Brain microvascular endothelial cell (primary cell): ENCODE results near the gene C14orf39.

Source experiments
- DNase-seq: peaks from one replicate; pipeline ENCODE4 v3.0.0-alpha.2; 2020
- H3K27ac ChIP-seq: fragments of 250-450 bp; sonication (Bioruptor Pico); 2 replicates; pipeline ENCODE4 v1.5.1; 2020; ENCODE audit warnings: mild to moderate bottlenecking, moderate library complexity
- H3K27me3 ChIP-seq: fragments of 250-450 bp; sonication (Bioruptor Pico); replicated peaks from 2 replicates; pipeline ENCODE4 v1.5.1; 2020; ENCODE audit warnings: mild to moderate bottlenecking
- H3K36me3 ChIP-seq: fragments of 250-450 bp; sonication (Bioruptor Pico); replicated peaks from 2 replicates; pipeline ENCODE4 v1.5.1; 2020; ENCODE audit warnings: mild to moderate bottlenecking
- H3K4me3 ChIP-seq: 2 replicates; pipeline ENCODE4 v1.5.1; 2011; ENCODE audit warnings: low read depth, mild to moderate bottlenecking, control low read depth, low read length, moderate library complexity
- in situ Hi-C: cut with HindIII; loops from 2 replicates; pipeline ENCODE4 v1.10.0; 2017; ENCODE audit warnings: low sequenced_read_pairs, low pct_ligation_motif_present
- TF ChIP-seq, protein P1 (sequence below): IDR thresholded peaks from 2 replicates; pipeline ENCODE4 v1.5.1; 2011; ENCODE audit warnings: low read depth, mild to moderate bottlenecking, moderate library complexity, low read length, control low read depth, inconsistent platforms; ENCODE audit errors: missing control alignments

C14orf39 gene

DNA sequence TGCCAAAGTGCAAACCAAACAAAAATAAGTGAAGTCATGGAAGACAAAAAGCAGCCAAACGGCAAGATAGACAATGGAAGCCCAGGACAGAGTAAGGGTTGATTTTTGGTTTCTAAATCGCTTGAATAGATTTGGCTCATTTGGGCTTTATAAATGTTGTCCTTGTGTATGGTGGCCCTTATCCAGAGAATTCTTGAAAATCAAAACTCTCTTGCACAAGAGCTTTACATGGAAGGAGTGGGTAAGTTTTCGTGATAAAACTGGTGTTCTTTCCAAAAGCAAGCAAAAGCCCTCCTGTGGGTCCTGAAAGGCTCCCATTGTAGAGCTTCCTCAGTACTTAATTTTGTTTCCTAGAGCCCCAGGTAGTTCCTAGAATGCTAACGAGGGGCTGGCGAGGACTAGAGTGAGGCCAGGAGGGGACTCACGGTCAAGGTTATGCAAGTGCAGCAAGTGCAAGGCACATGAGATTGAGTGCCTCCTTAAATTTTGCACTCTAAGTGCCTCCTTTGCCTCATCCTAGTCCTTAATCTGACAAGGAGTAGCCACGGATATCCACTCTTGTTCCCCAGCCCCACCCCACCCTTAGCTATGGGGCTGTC lies 27.2 kb upstream of the C14orf39 start:
- H3K27ac ChIP-seq: no peak overlapping the region
- TF ChIP-seq, protein P1, sequence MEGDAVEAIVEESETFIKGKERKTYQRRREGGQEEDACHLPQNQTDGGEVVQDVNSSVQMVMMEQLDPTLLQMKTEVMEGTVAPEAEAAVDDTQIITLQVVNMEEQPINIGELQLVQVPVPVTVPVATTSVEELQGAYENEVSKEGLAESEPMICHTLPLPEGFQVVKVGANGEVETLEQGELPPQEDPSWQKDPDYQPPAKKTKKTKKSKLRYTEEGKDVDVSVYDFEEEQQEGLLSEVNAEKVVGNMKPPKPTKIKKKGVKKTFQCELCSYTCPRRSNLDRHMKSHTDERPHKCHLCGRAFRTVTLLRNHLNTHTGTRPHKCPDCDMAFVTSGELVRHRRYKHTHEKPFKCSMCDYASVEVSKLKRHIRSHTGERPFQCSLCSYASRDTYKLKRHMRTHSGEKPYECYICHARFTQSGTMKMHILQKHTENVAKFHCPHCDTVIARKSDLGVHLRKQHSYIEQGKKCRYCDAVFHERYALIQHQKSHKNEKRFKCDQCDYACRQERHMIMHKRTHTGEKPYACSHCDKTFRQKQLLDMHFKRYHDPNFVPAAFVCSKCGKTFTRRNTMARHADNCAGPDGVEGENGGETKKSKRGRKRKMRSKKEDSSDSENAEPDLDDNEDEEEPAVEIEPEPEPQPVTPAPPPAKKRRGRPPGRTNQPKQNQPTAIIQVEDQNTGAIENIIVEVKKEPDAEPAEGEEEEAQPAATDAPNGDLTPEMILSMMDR: no peak
- H3K27me3 ChIP-seq: peaks cover 82% of the 10 kb centered on the region
- in situ Hi-C loops: no loop called here
- no peak for DNase-seq
- H3K4me3 ChIP-seq: no peak overlapping the region
- H3K36me3 ChIP-seq: no peaks in the 10 kb centered on the region

DNA sequence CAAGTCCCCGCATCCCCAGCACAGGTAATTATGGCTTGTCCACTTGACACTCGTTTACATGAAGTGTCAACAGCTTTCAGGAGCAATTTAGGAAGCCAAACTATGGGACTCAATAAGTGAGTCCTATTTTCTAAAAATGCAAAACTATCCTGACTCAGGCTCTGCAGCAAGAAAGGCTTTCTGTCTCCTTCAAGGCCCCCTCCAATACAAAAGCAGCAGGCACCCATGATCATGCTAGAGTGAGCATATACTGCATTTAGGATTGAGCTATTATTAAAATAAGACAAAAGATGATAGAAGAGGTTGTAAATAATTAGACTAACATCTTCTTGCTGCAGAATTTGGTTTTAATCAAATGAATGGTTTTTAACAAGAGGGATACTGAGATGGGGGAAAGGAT lies 26.3 kb upstream of the C14orf39 start:
- TF ChIP-seq, protein P1: no peak
- DNase-seq: no peak
- in situ Hi-C loops: no loop called here
- Histone ChIP-seq H3K4me3 (no peak overlapping the region), H3K36me3 (no peaks in the 10 kb centered on the region), H3K27me3 (peaks cover 92% of the 10 kb centered on the region), H3K27ac (no peak overlapping the region)

DNA sequence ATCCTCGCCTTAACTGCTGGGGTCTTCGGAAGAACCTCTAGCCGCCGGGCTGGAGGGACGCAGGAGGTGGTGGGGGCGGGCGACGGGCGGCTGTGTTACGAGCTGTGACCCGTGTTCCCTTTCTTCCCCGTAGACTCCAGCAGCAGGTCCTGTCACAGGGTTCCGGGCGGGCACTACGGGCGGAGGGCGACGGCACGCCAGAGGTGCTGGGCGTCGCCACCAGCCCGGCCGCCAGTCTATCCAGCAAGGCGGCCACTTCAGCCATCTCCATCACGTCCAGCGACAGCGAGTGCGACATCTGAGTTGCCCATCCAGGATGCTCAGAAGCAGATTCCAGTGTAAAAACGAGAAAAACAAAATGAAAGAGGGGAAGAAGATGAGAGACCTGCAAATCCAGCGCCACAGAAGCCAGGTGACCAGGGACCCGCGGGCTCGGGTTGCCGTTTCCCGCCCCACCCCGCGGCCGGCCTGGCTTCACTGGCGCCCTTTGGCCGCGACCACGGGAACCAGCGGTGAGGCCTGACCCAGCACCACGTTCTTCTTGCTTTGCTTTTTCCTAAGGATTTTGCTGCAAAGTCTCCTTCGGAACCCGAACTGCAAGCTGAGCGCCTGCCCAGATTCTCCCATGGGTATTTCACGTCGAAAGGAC lies 25.2 kb upstream of the C14orf39 start:
- Histone ChIP-seq H3K27ac (no peak overlapping the region), H3K27me3 (peaks cover 96% of the 10 kb centered on the region), H3K36me3 (no peaks in the 10 kb centered on the region), H3K4me3 (no peak overlapping the region)
- in situ Hi-C loops: no loop called here
- no peak for DNase-seq
- TF ChIP-seq, protein P1: no peak

DNA sequence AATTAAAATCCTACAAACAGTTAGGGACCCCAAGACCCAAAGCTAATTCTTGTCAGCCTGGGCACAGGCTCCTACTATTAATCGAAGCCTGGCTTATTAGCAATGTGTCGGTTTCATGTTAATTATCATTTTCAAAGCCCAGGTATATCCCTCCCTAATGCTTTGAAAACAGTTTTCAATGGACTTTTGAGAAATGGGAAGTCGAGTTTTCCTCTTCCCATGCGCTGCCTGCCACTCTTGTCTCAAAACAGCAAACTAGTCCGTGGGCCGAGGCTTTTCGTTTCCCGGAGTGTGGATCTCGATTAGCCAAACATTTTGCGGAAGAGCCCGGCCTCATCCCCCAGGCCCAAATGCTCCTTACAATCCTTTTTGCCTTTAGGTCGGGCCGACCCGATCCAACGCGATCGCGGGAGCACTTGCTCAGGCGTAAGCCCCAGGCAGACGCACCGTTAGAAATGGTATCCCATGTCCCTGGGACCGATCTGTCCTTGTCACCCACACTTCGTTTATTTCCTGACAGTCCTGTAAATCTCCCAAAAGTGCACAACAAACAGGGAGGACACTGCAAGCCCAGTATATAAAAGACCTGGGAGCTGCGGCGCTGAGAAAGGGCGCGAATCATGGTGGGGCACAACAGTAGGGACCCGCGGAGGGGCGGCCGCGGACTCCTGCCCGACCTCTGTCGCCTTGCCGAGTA lies 24.5 kb upstream of the C14orf39 start:
- DNase-seq: no peak
- in situ Hi-C loops: no loop called here
- H3K27ac ChIP-seq: no peak overlapping the region
- H3K4me3 ChIP-seq: no peak overlapping the region
- H3K27me3 ChIP-seq: peaks cover 96% of the 10 kb centered on the region
- no peaks in the 10 kb centered on the region for H3K36me3 ChIP-seq
- TF ChIP-seq, protein P1: no peak

DNA sequence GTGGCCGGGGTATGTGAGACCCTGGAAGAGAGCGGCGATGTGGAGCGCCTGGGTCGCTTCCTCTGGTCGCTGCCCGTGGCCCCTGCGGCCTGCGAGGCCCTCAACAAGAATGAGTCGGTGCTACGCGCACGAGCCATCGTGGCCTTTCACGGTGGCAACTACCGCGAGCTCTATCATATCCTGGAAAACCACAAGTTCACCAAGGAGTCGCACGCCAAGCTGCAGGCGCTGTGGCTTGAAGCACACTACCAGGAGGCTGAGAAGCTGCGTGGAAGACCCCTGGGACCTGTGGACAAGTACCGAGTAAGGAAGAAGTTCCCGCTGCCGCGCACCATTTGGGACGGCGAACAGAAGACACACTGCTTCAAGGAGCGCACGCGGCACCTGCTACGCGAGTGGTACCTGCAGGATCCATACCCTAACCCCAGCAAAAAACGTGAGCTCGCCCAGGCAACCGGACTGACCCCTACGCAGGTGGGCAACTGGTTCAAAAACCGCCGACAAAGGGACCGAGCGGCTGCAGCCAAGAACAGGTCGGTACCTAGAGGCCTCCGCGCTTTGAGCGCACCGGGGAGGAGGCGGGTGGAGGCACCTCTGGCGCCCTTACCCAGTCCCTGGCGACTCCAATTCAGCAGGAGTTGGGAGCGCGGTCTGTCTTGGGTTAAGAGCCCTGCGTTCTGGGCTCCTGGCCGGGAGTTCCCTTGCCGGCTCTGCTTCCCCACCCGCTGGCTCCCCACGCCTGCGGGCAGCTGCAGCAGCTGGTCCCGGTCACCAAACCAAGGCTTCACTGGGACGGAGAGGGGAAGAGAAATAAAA lies 23.8 kb upstream of the C14orf39 start:
- no peak for DNase-seq
- in situ Hi-C loops: no loop called here
- Histone ChIP-seq H3K27me3 (peaks cover 94% of the 10 kb centered on the region), H3K27ac (no peak overlapping the region), H3K36me3 (no peaks in the 10 kb centered on the region), H3K4me3 (no peak overlapping the region)
- TF ChIP-seq, protein P1: no peak
